Panc1 (cell line): ENCODE results near the gene GPR65. TPM values are rescaled to one million over a fixed set of nuclear protein-coding genes. Genes with fewer than 3 reads are reported as not detected.

Source experiments
- ATAC-seq: fragments of 200-7000 bp; cut with Tn5 transposase; 2 replicates; pipeline ENCODE4 v1.9.1; 2020; ENCODE audit warnings: mild to moderate bottlenecking, moderate library complexity
- BruUV-seq: library from RNA; stranded (reverse); fragments of 400-500 nt; replicated peaks from 2 replicates; lab custom pipeline; 2021; lab: Mats Ljungman, UMichigan
- CTCF ChIA-PET: fragments of 300-600 bp; sonication (Branson Sonifier 250); formaldehyde crosslinking; loops from one replicate; lab custom pipeline; 2022; ENCODE audit warnings: antibody characterized with exemption; lab: Charles Lee
- POLR2A ChIA-PET: fragments of 300-600 bp; sonication (Branson Sonifier 250); formaldehyde crosslinking; loops from one replicate; lab custom pipeline; 2022; ENCODE audit warnings: antibody characterized with exemption; lab: Charles Lee
- DNase-seq: peaks from one replicate; pipeline ENCODE4 v3.0.0-alpha.2; 2010; ENCODE audit warnings: low read depth, low spot score
- H3K27ac ChIP-seq: 2 replicates; pipeline ENCODE4 v1.5.1; 2011; ENCODE audit warnings: mild to moderate bottlenecking, low read length, inconsistent platforms
- H3K27me3 ChIP-seq: fragments of 200-500 bp; sonication (Bioruptor generic); 2 replicates; pipeline ENCODE4 v1.6.0; 2014; ENCODE audit warnings: low read length, inconsistent platforms; ENCODE audit not compliant: control insufficient read depth, insufficient read depth
- H3K36me3 ChIP-seq: fragments of 200-500 bp; sonication (Bioruptor generic); 2 replicates; pipeline ENCODE4 v1.5.1; 2014; ENCODE audit warnings: inconsistent platforms, mild to moderate bottlenecking, low read length, moderate library complexity; ENCODE audit not compliant: control insufficient read depth, insufficient read depth
- H3K4me1 ChIP-seq: 2 replicates; pipeline ENCODE4 v1.5.1; 2011; ENCODE audit warnings: inconsistent platforms, mild to moderate bottlenecking, low read length, moderate library complexity; ENCODE audit not compliant: control insufficient read depth, insufficient read depth
- H3K4me3 ChIP-seq, 2 experiments: 2 replicates each; pipeline ENCODE4 v1.5.1; 2011 to 2012; ENCODE audit warnings: low read depth in 2 of 2, low read length in 2 of 2, mild to moderate bottlenecking in 2 of 2, inconsistent platforms in 1 of 2, moderate library complexity in 1 of 2
- H3K9me3 ChIP-seq: fragments of 200-500 bp; sonication (Bioruptor generic); 2 replicates; pipeline ENCODE4 v1.5.1; 2014; ENCODE audit warnings: low read depth, mild to moderate bottlenecking, inconsistent platforms, low read length, moderate library complexity; ENCODE audit not compliant: control insufficient read depth, insufficient read depth
- POLR2AphosphoS5 ChIP-seq: IDR thresholded peaks from 2 replicates; pipeline ENCODE4 v1.6.1; 2012; ENCODE audit warnings: mild to moderate bottlenecking, low read depth, low read length, moderate library complexity
- SIN3A ChIP-seq: IDR thresholded peaks from 2 replicates; pipeline ENCODE4 v1.6.1; 2012; ENCODE audit warnings: low read depth, mild to moderate bottlenecking, low read length, moderate library complexity, borderline replicate concordance; ENCODE audit not compliant: insufficient read depth
- TCF7L2 ChIP-seq: IDR thresholded peaks from 2 replicates; pipeline ENCODE4 v1.6.1; 2011; ENCODE audit warnings: mild to moderate bottlenecking, low read depth, low read length, inconsistent platforms
- in situ Hi-C: cut with HindIII; loops from 2 replicates; pipeline ENCODE4 v1.10.0; 2016; ENCODE audit warnings: low sequenced_read_pairs, low pct_unique_long_range_greater_than_20kb
- intact Hi-C: fragments of 100-400 bp; cut with micrococcal nuclease; formaldehyde crosslinking; loops from one replicate; pipeline ENCODE4 v1.10.0; 2022; ENCODE audit not compliant: unreplicated experiment
- total RNA-seq: library from RNA; stranded (reverse); gene quantifications from one replicate; pipeline ENCODE4 v1.2.1, GENCODE V29; 2021; ENCODE audit not compliant: unreplicated experiment
- TF ChIP-seq, protein P1 (sequence below), 2 experiments: IDR thresholded peaks; 2 replicates each; pipeline ENCODE4 v1.6.1; 2011 to 2012; ENCODE audit warnings: low read depth in 2 of 2, control low read depth in 1 of 2, low read length in 1 of 2, mild to moderate bottlenecking in 1 of 2, moderate library complexity in 1 of 2; ENCODE audit not compliant: insufficient read depth in 1 of 2
- TF ChIP-seq, protein P2 (sequence below): fragments of 450-650 bp; IDR thresholded peaks from 2 replicates; pipeline ENCODE4 v1.5.1; 2017; ENCODE audit warnings: mild to moderate bottlenecking

The GPR65 gene
- total RNA-seq, 1 experiment from 2014 or later: not detected

DNA sequence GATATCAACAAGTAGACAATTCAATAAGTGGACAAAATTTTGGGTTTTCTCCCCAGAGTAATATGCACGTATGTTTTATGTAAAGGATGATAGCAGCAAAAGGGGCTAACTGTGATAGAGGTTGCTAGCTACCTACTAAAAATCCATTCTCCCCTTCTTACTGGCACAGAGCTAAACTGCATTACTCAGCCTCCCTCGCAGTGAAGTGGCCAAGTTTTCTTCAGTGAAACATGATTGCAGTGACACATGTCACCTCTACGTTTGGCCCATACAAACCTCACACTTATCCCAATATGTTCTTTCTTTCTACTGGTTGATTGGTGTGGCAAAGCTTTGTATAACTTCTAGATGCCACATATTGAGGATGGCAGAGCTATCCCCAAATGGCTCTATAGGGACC lies 34.3 kb downstream of the GPR65 start:
- TF ChIP-seq SIN3A: no peak
- TF ChIP-seq TCF7L2: no peak
- TF ChIP-seq, protein P1, sequence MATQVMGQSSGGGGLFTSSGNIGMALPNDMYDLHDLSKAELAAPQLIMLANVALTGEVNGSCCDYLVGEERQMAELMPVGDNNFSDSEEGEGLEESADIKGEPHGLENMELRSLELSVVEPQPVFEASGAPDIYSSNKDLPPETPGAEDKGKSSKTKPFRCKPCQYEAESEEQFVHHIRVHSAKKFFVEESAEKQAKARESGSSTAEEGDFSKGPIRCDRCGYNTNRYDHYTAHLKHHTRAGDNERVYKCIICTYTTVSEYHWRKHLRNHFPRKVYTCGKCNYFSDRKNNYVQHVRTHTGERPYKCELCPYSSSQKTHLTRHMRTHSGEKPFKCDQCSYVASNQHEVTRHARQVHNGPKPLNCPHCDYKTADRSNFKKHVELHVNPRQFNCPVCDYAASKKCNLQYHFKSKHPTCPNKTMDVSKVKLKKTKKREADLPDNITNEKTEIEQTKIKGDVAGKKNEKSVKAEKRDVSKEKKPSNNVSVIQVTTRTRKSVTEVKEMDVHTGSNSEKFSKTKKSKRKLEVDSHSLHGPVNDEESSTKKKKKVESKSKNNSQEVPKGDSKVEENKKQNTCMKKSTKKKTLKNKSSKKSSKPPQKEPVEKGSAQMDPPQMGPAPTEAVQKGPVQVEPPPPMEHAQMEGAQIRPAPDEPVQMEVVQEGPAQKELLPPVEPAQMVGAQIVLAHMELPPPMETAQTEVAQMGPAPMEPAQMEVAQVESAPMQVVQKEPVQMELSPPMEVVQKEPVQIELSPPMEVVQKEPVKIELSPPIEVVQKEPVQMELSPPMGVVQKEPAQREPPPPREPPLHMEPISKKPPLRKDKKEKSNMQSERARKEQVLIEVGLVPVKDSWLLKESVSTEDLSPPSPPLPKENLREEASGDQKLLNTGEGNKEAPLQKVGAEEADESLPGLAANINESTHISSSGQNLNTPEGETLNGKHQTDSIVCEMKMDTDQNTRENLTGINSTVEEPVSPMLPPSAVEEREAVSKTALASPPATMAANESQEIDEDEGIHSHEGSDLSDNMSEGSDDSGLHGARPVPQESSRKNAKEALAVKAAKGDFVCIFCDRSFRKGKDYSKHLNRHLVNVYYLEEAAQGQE (IDR thresholded peaks at IDR 0.05; ENCODE audit: insufficient read depth in 1 of 2, low read depth in 2 of 2, low read length in 1 of 2): no peak
- TF ChIP-seq, protein P2, sequence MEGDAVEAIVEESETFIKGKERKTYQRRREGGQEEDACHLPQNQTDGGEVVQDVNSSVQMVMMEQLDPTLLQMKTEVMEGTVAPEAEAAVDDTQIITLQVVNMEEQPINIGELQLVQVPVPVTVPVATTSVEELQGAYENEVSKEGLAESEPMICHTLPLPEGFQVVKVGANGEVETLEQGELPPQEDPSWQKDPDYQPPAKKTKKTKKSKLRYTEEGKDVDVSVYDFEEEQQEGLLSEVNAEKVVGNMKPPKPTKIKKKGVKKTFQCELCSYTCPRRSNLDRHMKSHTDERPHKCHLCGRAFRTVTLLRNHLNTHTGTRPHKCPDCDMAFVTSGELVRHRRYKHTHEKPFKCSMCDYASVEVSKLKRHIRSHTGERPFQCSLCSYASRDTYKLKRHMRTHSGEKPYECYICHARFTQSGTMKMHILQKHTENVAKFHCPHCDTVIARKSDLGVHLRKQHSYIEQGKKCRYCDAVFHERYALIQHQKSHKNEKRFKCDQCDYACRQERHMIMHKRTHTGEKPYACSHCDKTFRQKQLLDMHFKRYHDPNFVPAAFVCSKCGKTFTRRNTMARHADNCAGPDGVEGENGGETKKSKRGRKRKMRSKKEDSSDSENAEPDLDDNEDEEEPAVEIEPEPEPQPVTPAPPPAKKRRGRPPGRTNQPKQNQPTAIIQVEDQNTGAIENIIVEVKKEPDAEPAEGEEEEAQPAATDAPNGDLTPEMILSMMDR: no peak
- no peak for TF ChIP-seq POLR2AphosphoS5
- no TSS peak for BruUV-seq
- ChIA-PET CTCF (no interaction called here), POLR2A (no interaction called here)
- H3K36me3 ChIP-seq: no peaks in the 10 kb centered on the region
- H3K4me1 ChIP-seq: no peaks in the 10 kb centered on the region
- no peak overlapping the region for H3K4me3 ChIP-seq
- H3K27me3 ChIP-seq: no peaks in the 10 kb centered on the region
- in situ Hi-C loops: no loop called here
- intact Hi-C loops: no loop called here
- no peaks in the 10 kb centered on the region for H3K9me3 ChIP-seq
- no peak overlapping the region for H3K27ac ChIP-seq
- no peak for DNase-seq
- ATAC-seq: no peak

DNA sequence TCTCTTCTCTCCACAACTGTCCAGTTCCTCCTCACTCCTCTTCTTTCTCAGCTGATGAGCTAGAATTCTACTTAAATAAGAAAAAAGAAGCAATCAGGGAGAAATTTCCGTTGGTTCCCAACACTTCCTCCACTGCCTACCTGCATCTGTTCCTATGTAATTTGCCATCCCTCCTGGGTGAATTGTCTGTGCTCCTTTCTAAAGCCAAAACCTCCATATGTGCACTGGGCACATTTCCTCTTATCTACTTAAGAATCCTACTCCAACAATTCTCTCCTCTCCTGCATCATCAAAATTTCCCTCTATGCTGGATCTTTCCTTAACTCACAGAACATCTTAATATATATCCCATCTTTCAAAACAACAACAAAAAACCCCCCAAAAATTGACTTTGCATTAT lies 35.2 kb downstream of the GPR65 start:
- DNase-seq (no peak), ATAC-seq (no peak)
- Histone ChIP-seq H3K9me3 (no peaks in the 10 kb centered on the region), H3K4me3 (no peak overlapping the region), H3K36me3 (no peaks in the 10 kb centered on the region), H3K27ac (no peak overlapping the region), H3K27me3 (no peaks in the 10 kb centered on the region), H3K4me1 (no peaks in the 10 kb centered on the region)
- in situ Hi-C loops (no loop called here), intact Hi-C loops (no loop called here)
- BruUV-seq: no TSS peak
- TF ChIP-seq SIN3A (no peak), POLR2AphosphoS5 (no peak), TCF7L2 (no peak)
- TF ChIP-seq, protein P1 (IDR thresholded peaks at IDR 0.05; ENCODE audit: insufficient read depth in 1 of 2, low read depth in 2 of 2, low read length in 1 of 2): no peak
- TF ChIP-seq, protein P2: no peak
- ChIA-PET CTCF (no interaction called here), POLR2A (no interaction called here)
